Colonic mucosa (tissue), 4 donors: ENCODE measurements around the gene ABCG8. TPM values are rescaled to one million over a fixed set of nuclear protein-coding genes. Genes with fewer than 3 reads are reported as not detected.

Experiments
- DNase-seq: peaks from one replicate; pipeline ENCODE4 v3.0.0-alpha.2; 2020
- H3K27ac ChIP-seq: fragments of 200-600 bp; one replicate; pipeline ENCODE4 v1.8.0; 2021
- H3K27me3 ChIP-seq: fragments of 200-600 bp; one replicate; pipeline ENCODE4 v1.8.0; 2021
- H3K36me3 ChIP-seq: fragments of 200-600 bp; one replicate; pipeline ENCODE4 v1.8.0; 2021
- H3K4me1 ChIP-seq: fragments of 200-600 bp; one replicate; pipeline ENCODE4 v1.8.0; 2021; ENCODE audit warnings: mild to moderate bottlenecking
- H3K4me3 ChIP-seq: fragments of 200-600 bp; one replicate; pipeline ENCODE4 v1.8.0; 2021
- H3K9ac ChIP-seq, 2 donors: one replicate each; pipeline ENCODE4 v1.7.0; 2013; ENCODE audit warnings: control low read depth in 2 of 2, low read depth in 2 of 2, low read length in 2 of 2
- H3K9me3 ChIP-seq: fragments of 200-600 bp; one replicate; pipeline ENCODE4 v1.8.0; 2021
- intact Hi-C: fragments of 100-400 bp; cut with DNase I; formaldehyde crosslinking; loops from one replicate; pipeline ENCODE4 v1.14.1; 2022
- total RNA-seq, 2 donors: library from RNA; stranded (reverse); fragmentation: NEBNext Ultra II Directional in 1 of 2; extraction: Animal tissue kit (Norgen Biotek cat#: 25700) in 1 of 2; gene quantifications; one replicate each; pipeline ENCODE4 v1.2.1, GENCODE V29; 2021
- TF ChIP-seq, protein P1 (sequence below): fragments of 200-600 bp; IDR thresholded peaks from one replicate; pipeline ENCODE4 v1.8.0; 2022; ENCODE audit warnings: antibody characterized with exemption, mild to moderate bottlenecking
- donor health status: healthy.
- donor health status: DM: no; HTN: no; CAD: no.
- donor health status: DM: no; HTN: no; CAD: no.

ABCG8 gene
- total RNA-seq, 2 donors from 2014 or later: 0.12 to 0.48 TPM

DNA sequence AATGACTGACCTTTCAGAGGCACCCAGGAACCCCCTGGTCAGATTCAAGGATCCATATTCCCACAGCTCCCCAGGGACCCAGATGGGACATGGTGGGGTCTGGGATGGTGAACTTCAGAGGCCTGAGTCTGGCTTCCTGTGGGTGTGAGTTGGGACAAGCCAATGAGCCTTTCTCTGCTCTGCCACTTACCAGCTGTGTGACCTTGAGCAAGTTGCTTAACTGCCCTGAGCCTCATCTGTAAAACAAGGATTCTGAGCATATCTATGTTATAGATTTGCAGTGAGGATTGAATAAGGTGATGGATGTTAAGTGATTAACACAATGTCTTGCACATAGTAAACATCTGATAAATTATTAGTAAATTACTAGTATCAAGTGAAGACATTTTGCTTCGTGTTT, 6.4 kb downstream of the ABCG8 start:
- TF ChIP-seq, protein P1, sequence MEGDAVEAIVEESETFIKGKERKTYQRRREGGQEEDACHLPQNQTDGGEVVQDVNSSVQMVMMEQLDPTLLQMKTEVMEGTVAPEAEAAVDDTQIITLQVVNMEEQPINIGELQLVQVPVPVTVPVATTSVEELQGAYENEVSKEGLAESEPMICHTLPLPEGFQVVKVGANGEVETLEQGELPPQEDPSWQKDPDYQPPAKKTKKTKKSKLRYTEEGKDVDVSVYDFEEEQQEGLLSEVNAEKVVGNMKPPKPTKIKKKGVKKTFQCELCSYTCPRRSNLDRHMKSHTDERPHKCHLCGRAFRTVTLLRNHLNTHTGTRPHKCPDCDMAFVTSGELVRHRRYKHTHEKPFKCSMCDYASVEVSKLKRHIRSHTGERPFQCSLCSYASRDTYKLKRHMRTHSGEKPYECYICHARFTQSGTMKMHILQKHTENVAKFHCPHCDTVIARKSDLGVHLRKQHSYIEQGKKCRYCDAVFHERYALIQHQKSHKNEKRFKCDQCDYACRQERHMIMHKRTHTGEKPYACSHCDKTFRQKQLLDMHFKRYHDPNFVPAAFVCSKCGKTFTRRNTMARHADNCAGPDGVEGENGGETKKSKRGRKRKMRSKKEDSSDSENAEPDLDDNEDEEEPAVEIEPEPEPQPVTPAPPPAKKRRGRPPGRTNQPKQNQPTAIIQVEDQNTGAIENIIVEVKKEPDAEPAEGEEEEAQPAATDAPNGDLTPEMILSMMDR: no peak
- no peaks in the 10 kb centered on the region for H3K4me1 ChIP-seq
- no peaks in the 10 kb centered on the region for H3K9me3 ChIP-seq
- no peak overlapping the region for H3K27ac ChIP-seq
- DNase-seq: no peak
- intact Hi-C loops: no loop called here
- H3K9ac ChIP-seq: no peak overlapping the region
- no peaks in the 10 kb centered on the region for H3K36me3 ChIP-seq
- H3K4me3 ChIP-seq: no peak overlapping the region
- no peaks in the 10 kb centered on the region for H3K27me3 ChIP-seq

DNA sequence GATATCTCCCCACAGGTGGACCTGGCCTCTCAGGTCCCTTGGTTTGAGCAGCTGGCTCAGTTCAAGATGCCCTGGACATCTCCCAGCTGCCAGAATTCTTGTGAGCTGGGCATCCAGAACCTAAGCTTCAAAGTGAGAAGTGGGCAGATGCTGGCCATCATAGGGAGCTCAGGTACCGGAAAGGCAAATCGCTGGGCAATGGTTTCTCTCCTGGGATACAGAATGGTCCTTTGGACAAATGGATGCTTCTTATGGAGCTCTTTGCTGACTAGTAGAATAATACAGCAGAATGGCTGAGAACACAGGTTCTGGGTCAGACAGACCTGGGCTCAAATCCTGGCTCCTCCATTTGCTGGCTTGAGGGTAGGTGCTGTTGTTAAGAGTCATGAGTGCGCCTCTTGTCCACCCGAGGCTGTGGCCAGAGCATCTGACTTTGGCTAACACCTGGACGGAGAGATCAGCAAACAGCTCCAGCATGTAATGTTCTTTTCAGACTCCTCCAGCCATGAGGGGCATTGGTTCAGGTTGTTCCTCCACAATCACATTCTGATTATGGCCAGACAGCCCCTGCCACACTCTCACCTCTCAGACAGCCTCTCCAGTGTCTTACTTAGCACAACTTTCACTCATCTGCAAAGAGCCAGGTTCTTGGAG, 7.5 kb downstream of the ABCG8 start:
- no peak overlapping the region for H3K9ac ChIP-seq
- TF ChIP-seq, protein P1: no peak
- intact Hi-C loops: no loop called here
- H3K36me3 ChIP-seq: no peaks in the 10 kb centered on the region
- H3K27ac ChIP-seq: no peak overlapping the region
- H3K9me3 ChIP-seq: no peaks in the 10 kb centered on the region
- DNase-seq: no peak
- no peaks in the 10 kb centered on the region for H3K27me3 ChIP-seq
- H3K4me3 ChIP-seq: no peak overlapping the region
- H3K4me1 ChIP-seq: no peaks in the 10 kb centered on the region

DNA sequence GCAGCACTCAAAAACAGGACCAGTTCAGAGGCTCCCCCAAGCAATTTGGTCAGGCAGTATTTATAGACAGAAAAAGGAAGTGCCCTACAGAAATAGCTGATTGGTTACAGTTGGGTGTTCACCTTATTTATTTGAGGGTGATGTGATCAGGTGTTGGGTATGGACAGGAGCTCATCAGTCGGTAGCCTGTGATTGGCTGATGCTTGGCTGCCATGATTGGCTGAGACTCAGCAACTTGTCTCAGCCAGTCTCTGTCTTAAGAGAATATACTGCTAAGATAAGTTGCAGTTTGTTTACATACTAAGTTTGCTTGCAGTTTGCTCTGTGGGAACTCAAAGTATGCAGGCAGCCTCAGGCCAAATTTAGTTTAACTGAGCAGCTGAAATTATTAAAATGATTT, 9.4 kb downstream of the ABCG8 start:
- no peaks in the 10 kb centered on the region for H3K9me3 ChIP-seq
- no peaks in the 10 kb centered on the region for H3K27me3 ChIP-seq

DNA sequence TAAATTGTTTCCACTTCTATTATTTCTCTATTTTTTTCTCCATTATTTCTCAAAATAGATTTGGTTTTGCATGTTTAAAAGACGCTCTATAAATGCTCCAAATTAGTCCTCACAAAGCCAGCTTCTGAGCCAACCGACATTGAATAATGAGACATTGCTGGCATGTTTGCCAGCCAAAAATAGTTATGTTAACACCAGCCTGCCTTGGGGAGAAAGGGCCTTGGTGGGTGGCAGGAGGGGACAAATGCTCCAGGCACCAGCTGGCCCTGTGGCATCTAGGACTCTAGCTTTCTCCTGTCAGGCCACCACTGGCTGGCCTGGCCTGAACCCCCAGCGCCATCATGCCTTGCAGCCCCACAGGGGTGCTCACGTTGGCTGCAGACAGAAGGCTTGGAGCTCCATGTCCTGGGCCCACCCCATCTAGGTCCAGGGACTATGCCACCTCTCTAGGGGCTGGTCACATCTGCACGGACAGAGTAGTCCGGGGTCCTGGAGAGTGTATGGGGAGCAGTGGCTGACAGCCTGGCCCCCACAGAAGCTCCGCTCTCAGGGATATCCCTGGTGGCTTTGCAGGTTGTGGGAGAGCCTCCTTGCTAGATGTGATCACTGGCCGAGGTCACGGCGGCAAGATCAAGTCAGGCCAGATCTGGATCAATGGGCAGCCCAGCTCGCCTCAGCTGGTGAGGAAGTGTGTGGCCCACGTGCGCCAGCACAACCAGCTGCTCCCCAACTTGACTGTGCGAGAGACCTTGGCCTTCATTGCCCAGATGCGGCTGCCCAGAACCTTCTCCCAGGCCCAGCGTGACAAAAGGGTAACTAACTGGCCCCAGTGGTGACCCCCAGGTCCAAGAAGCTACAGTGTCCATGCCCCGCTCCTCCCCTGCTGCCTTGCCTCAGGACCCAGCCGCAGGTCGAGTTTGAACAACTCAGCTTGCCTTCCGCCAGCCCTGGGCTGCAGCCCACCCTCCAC, 12.5 kb downstream of the ABCG8 start:
- H3K9ac ChIP-seq: no peak overlapping the region
- intact Hi-C loops: no loop called here
- no peaks in the 10 kb centered on the region for H3K9me3 ChIP-seq
- H3K27ac ChIP-seq: no peak overlapping the region
- no peak for DNase-seq
- TF ChIP-seq, protein P1: no peak
- no peaks in the 10 kb centered on the region for H3K4me1 ChIP-seq
- no peaks in the 10 kb centered on the region for H3K27me3 ChIP-seq
- no peak overlapping the region for H3K4me3 ChIP-seq
- H3K36me3 ChIP-seq: no peaks in the 10 kb centered on the region

More for the DNA sequence above, 9.4 kb downstream of the ABCG8 start:
- Histone ChIP-seq H3K9ac (no peak overlapping the region), H3K36me3 (no peaks in the 10 kb centered on the region), H3K4me3 (no peak overlapping the region), H3K4me1 (no peaks in the 10 kb centered on the region), H3K27ac (no peak overlapping the region)
- DNase-seq: no peak
- TF ChIP-seq, protein P1: no peak
- intact Hi-C loops: no loop called here

DNA sequence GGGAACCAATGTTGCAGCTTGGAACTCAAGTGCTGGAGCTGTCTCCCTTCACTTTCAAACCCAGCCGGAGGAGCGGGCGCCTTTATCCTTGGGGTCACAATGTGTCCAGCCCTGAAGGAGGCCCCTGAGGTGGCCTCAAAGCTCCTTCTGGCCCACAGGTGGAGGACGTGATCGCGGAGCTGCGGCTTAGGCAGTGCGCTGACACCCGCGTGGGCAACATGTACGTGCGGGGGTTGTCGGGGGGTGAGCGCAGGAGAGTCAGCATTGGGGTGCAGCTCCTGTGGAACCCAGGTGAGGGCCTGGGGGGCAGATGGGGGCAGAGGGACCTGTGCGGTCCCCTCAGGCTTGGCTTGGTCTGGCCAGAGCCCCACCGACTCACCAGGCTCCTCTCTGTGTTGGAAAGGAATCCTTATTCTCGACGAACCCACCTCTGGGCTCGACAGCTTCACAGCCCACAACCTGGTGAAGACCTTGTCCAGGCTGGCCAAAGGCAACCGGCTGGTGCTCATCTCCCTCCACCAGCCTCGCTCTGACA, 13.5 kb downstream of the ABCG8 start:
- Histone ChIP-seq H3K4me1 (no peaks in the 10 kb centered on the region), H3K27me3 (no peaks in the 10 kb centered on the region), H3K27ac (no peak overlapping the region), H3K36me3 (no peaks in the 10 kb centered on the region), H3K9me3 (no peaks in the 10 kb centered on the region), H3K9ac (no peak overlapping the region), H3K4me3 (no peak overlapping the region)
- intact Hi-C loops: no loop called here
- TF ChIP-seq, protein P1: no peak
- no peak for DNase-seq
